Stimulated activated CD4-positive, alpha-beta T cell treated with anti-CD3 and anti-CD28 coated beads, TNF-alpha, amount 100 ng/mL, for 48 hours (primary cell): Measurements from ENCODE around the gene SMCO4.
"Not testable (repeated sequence)": the region's sequence is repeated elsewhere in the genome, so short reads cannot be mapped to it uniquely, and the experiment has no call there.

Experiments
- DNase-seq, 3 donors: peaks; one replicate each; pipeline ENCODE4 v3.0.0-alpha.2; 2020; ENCODE audit warnings: low read depth in 3 of 3

SMCO4 gene

GRCh38 chr11:93476796-93477195 lies 66.4 kb downstream of the SMCO4 start:
- DNase-seq = no peak

GRCh38 chr11:93474123-93474522 lies 69.1 kb downstream of the SMCO4 start:
- no peak for DNase-seq

GRCh38 chr11:93468290-93468689 lies 74.9 kb downstream of the SMCO4 start:
- DNase-seq = no peak

GRCh38 chr11:93467054-93467453 lies 76.1 kb downstream of the SMCO4 start:
- DNase-seq = no peak

- DNase-seq = no peak
These were observed 78.2 kb downstream of the SMCO4 start for GRCh38 chr11:93464927-93465540.

- not testable (repeated sequence) for DNase-seq
These were observed 79.5 kb downstream of the SMCO4 start for GRCh38 chr11:93463666-93464065.

GRCh38 chr11:93458286-93458685 lies 84.9 kb downstream of the SMCO4 start:
- DNase-seq = no peak

- peak in 2 of 3 donors; percentile 2 to 15 for DNase-seq
These were observed 98.5 kb downstream of the SMCO4 start for GRCh38 chr11:93444617-93445073.

GRCh38 chr11:93443232-93443631 lies 100.0 kb downstream of the SMCO4 start:
- DNase-seq = not testable (repeated sequence)

- DNase-seq = no peak
These were observed 110.9 kb downstream of the SMCO4 start for GRCh38 chr11:93432247-93432646.
